Middle frontal gyrus (tissue), 1 donor: ENCODE results near the gene ZSCAN26.
A peak's percentile ranks its signal among the peaks of the same experiment; 100 is the strongest.

Source experiments
- DNase-seq: peaks from one replicate; pipeline ENCODE4 v3.0.0-alpha.2; 2015; ENCODE audit warnings: low spot score; ENCODE audit errors: extremely low spot score

Gene ZSCAN26

GRCh38 chr6:28266962-28267694 is at the start of gene ZSCAN26:
ZSCAN26 (plus strand) TSS chr6:28267143; CDS start chr6:28271920, 4,777 bp downstream.
- peak; percentile 81 for DNase-seq

- DNase-seq, result no peak
These were observed 49.1 kb upstream of the ZSCAN26 start for GRCh38 chr6:28217890-28218289.

DNA sequence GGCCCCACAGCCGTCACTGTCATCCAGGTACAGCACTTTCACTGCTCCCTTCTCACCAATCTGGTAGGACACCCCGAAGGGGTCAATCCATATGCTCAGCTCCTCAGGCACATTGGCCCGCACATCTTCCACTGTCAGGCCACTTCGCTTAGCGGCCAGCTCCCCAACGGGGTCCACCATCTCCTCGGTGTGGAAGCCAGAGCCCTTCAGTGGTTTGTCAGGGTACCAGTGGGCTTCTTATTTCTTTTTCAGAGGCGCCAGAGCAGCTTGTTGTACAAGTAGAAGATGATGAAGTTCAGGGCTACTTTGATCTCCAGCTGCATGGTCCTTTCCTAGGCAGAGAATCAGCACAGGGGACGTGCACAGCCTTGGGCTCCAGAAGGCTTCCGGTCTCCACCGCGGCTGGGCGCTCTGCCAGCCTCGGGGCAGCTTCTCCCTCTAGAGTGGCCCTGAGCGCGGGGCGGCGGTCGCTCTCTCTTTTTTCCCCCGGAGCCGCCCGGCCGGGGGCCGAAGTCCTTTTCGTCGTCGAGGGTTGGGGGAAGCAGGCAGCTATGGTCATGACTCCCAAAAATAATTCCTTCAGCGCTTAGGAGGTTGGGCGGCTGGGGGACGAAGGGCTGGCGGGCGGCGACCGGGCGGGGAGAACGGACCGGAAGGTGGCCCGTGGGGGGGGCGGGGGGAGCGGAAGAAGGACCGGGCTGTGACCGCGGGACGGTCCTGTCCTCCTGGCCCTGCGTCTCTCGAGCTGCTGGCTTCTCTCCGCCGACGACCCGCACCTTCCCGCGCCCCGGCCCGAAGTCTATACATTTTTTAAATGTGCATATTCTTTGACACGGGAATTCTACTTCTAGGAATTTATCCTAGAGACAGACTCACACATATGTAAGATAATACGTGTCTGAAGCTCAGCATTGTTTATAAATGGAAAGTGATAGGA is 48.4 kb upstream of the ZSCAN26 start:
- no peak for DNase-seq

- DNase-seq, result no peak
These were observed 46.4 kb upstream of the ZSCAN26 start for GRCh38 chr6:28220257-28221133.

DNA sequence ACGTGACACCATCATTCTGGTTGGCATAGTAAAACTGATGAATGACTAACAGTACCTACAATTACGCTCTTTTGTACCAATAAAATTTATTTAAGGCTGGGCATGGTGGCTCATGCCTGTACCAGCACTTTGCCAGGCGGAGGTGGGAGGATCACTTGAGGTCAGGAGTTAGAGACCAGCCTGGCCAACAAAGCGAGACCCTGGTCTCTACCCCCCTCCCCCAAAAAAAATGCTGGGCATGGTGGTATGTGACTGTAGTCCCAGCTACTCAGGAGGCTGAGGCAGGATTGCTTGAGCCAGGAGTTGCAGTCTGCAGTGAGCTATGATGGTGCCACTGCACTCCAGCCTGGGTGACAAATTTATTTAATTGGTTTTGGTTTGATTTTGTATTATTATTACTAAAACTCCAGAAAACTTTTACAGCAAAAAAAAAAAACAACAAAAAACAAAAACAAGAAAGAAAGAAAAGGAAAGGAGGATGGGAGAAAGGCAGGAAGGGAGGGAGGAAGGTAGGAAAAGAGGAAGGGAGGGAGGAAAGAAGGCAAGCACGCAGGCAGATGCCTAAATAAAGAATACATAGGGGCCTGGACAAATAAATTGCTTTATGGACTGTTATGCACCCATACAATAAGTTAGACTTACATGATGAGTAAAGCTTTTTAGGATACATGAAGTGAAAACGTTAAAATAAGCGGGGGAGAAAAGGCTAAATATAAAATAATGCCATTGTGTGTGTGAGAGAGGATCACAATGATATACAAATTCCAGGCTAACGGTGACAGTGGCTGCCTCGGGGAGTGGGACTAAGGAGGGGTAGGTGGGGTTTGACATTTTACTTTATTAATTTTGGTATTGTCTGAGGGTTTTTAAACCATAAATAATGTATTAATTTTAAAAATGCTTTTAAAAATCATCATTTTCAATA is 42.5 kb upstream of the ZSCAN26 start:
- no peak for DNase-seq

DNA sequence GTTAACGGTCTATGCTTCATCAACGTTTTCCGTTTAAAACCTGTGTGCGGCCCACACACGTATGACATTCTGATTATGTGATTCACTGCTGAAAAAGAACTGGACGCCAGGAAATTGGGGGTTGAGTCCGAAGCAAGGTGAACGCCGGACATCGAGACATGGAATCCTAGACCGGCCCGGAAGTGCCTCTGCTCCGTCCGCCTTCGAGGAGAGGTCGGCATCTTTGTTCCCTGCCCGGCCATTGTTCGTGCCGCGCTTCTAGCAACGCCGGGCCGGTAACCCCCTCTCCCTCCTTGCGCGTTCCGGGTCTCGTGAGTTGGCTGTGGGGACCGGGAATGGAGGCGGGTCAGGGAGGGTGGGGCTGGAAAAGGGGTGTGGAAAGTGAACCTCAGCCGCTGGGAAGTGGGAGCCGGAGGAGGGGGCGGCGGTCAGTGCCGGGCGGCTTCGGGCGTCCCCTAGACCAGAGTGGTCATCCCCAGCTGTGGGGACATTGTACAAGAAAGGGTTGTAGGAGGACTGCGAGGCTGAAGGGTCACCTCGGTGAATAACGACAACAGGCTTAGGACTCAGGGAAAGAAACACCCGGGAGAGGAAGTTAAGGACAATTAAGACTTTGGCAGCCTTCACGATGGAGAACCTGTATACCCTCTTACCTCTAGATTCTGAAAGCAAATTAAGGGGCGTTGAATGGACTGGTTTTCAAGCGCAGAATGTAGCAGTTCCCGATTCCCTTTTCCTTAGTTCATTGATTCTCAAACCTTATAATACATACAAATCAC is 41.7 kb upstream of the ZSCAN26 start, which contains the start of gene ZSCAN9:
Gene ZSCAN9, plus strand, starts transcription at position 220 of the 779 bp plus-strand sequence. CDS start 1,810 bp downstream, outside the sequence.
- DNase-seq, result peak; percentile 39

DNA sequence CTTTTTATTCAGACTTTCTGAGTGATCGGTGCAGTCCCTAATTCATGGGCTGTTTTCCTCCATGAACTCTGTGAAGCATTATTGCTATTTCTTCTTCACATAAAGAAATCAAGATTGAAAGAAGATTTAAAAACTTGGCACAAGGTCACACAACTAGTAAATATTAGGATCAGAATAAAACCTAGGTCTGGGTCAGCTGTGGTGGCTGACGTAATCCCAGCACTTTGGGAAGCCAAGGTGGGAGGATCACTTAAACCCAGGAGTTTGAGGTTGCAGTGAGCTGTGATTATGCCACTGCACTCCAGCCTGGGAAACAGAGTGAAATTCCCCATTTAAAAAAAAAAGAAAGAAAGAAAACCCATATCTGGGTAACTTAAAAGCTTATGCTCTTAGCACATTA is 40.5 kb upstream of the ZSCAN26 start:
- no peak for DNase-seq

DNA sequence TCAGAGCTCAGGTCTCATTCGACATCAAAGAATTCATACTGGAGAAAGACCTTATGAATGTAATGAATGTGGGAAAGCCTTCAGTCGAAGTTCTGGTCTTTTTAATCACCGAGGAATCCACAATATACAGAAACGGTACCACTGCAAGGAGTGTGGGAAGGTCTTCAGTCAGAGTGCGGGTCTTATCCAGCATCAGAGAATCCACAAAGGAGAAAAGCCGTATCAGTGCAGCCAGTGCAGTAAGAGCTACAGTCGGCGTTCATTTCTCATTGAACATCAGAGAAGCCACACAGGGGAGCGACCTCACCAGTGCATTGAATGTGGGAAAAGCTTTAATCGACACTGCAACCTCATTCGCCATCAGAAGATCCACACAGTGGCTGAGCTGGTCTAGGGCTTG is 34.2 kb upstream of the ZSCAN26 start:
- DNase-seq, result no peak

GRCh38 chr6:28235912-28236452 is 31.0 kb upstream of the ZSCAN26 start:
- DNase-seq, result no peak

GRCh38 chr6:28239636-28240035 is 27.3 kb upstream of the ZSCAN26 start:
- DNase-seq, result no peak

- no peak for DNase-seq
These were observed 26.5 kb upstream of the ZSCAN26 start for GRCh38 chr6:28240471-28240870.

- DNase-seq, result no peak
These were observed 23.0 kb upstream of the ZSCAN26 start for GRCh38 chr6:28243946-28244345.

DNA sequence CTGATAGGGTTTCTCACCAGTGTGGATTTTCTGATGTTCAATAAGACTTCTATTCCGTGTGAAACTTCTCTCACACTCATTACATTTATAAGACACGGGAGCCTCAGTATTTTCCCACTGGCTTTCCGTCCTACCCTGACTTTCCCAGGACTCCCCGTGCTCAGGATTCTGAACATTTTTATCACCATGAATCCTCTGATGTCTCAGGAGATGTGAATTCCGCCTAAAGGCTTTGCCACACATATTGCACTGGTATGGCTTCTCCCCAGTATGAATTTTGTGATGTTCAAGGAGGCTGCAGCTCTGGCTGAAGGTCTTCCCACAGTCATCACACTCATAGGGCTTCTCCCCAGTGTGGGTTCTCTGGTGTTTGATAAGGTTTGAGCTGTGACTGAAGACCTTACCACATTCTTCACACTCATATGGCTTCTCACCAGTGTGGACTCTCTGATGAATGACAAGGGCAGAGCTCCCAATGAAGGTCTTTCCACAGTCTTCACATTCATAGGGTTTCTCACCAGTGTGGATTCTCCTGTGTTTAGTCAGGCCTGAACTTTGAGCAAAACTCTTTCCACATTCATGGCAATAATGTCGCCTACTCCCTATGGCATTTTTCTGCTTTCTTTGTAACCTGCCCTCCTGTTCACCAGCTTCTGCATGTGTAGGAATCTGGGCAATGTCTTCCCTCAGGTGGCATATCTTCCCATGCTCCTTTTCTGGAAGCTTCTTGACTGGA is 21.6 kb upstream of the ZSCAN26 start:
- no peak for DNase-seq

DNA sequence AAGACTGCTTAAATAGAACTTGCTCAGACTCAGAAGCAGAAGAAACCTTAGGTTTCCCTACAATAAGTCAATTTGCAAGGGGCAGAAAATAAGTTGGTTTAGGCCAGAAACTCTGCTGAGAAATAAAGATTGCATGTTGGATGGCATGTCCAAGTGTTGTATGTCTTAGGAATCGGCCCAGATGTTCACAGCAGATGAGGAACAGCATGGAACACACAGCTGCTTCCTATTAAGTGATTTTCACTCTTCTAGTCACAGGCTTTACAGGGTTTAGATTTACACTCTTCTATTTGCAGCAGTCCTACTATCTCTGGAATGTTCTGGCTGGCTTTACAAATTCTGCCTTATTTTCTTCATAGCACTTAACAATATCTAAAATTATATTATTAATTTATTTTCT is 18.0 kb upstream of the ZSCAN26 start:
- DNase-seq, result no peak

- DNase-seq, result no peak
These were observed 16.2 kb upstream of the ZSCAN26 start for GRCh38 chr6:28250747-28251146.

DNA sequence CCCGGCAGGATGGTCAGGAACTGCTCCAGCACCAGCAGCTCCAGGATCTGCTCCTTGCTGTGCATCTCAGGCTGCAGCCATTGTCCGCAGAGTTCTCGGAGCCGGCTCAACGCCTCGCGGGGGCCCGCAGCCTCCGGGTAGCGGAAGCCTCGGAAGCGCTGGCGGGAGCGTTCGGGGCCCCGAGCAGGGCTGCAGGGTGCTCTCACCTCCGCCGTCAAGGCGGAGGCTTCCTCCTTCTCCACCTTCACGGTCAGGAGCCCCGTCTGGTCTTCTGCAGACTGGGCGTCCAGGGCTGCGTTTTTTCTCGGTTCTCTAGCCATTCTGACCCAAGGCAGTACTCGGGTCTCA is 15.3 kb upstream of the ZSCAN26 start:
- no peak for DNase-seq

DNA sequence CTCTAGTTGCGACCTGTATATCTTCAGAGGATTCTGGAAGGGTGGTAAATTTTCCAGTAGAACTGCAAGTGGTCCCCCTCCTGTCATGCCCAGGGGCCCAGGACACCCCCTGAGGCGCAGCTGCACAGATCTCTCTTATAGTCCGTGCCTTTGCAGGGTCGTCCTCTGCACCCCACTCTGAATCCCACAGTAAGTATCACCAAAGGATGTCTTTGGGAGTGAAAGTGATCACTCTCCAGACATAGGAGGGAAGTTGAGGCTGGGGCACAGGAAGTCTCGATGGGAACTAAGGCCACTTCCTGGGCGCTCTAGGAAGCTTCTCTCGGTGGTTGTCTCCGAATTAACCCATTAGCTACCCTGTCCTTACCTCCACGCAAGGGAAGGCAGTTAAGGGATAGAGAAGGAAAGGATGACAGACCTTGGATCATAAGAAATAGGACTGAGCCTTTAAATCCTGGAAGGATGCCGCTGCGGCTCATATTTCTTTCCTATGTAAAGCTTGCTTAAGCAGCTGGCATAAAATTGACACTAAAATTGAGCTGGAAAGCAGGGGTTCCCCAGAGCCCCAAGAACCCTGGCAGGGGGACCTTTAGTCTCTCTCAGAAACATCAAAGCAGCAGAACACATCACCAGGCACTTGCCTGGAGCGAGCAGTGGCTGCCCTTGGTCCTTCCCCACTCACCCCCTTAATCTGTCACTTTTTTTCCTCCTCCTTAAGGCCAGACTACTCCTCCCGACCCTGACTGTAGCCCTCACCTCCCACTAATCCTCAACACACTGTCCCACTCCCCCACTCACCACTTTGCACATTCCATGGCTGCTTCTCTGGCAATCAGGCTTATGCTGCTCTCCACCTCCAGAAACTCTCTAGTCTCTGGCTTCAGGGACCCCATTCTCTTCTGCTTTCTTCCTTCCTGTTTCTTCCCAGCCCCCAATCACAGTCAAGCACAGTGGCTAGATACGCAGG is 14.7 kb upstream of the ZSCAN26 start, which contains the start of gene ZKSCAN4:
Gene ZKSCAN4, minus strand, starts transcription at position 261 of the 967 bp plus-strand sequence. CDS start 289 bp downstream, outside the sequence.
- peak; percentile 66 for DNase-seq
